Measurements from ENCODE around the gene PTPRG.

GRCh38 chr3:62027796-62028195, 466.4 kb downstream of the PTPRG start:
- TF ChIP-seq, protein P1, sequence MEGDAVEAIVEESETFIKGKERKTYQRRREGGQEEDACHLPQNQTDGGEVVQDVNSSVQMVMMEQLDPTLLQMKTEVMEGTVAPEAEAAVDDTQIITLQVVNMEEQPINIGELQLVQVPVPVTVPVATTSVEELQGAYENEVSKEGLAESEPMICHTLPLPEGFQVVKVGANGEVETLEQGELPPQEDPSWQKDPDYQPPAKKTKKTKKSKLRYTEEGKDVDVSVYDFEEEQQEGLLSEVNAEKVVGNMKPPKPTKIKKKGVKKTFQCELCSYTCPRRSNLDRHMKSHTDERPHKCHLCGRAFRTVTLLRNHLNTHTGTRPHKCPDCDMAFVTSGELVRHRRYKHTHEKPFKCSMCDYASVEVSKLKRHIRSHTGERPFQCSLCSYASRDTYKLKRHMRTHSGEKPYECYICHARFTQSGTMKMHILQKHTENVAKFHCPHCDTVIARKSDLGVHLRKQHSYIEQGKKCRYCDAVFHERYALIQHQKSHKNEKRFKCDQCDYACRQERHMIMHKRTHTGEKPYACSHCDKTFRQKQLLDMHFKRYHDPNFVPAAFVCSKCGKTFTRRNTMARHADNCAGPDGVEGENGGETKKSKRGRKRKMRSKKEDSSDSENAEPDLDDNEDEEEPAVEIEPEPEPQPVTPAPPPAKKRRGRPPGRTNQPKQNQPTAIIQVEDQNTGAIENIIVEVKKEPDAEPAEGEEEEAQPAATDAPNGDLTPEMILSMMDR (IDR thresholded peaks at IDR 0.05 in 4 of 5, conservative IDR thresholded peaks at IDR 0.05 in 1 of 5): no peak
- no peak for TF ChIP-seq POLR2A (IDR thresholded peaks at IDR 0.05)
